ENCODE results near the gene KRT84.

DNA sequence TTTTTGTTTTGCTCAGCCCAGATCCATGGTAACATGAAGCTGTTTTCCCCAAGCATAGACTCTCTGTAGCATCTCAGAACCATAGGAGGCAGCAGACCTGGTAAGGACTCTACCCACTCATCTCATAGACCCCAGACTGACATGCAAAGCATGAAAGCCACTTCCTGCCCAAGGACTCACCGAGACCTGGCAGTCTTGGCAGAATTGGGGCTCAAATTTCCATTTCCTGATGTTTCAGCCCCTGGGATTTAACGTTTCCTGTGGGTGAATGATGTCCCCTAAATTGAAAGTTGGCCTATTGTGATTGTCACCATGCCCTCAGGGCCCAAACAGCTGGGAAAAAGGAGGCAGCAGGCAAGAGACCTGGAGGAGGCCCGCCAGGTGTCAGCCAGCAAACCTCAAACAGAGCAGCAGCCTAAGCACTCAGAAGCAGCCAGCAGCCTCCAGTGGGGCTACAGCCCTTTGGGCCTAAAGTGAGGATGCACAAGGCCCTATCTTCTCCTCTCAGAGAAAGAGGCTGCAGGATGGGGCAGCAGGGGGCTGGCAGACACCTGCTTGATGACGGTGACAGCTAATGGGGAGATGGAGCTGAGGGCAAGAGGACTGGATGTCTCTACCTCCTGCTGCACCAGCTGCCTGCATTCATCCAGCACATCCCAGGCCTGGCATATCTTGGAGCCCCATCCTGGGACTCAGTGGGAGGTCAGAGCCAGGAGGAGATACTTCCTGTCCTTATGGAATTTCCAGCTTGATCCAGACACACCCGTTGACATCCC is 26.7 kb downstream of the KRT84 start:
- TF ChIP-seq EZH2 (IDR thresholded peaks at IDR 0.05; ENCODE audit: borderline replicate concordance, low read depth, low read length, poor library complexity, severe bottlenecking), result no peak
- TF ChIP-seq, protein P1, sequence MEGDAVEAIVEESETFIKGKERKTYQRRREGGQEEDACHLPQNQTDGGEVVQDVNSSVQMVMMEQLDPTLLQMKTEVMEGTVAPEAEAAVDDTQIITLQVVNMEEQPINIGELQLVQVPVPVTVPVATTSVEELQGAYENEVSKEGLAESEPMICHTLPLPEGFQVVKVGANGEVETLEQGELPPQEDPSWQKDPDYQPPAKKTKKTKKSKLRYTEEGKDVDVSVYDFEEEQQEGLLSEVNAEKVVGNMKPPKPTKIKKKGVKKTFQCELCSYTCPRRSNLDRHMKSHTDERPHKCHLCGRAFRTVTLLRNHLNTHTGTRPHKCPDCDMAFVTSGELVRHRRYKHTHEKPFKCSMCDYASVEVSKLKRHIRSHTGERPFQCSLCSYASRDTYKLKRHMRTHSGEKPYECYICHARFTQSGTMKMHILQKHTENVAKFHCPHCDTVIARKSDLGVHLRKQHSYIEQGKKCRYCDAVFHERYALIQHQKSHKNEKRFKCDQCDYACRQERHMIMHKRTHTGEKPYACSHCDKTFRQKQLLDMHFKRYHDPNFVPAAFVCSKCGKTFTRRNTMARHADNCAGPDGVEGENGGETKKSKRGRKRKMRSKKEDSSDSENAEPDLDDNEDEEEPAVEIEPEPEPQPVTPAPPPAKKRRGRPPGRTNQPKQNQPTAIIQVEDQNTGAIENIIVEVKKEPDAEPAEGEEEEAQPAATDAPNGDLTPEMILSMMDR (conservative IDR thresholded peaks at IDR 0.05; ENCODE audit: low read depth, low read length), result 0 out of 2 replicates have a peak, but pooled peaks have one; percentile 11

Measured in A673 (cell line).